ENCODE data around the gene NFASC.

Gene NFASC

GRCh38 chr1:204835737-204836136 is 34.9 kb upstream of the NFASC start:
- 97 to 98% methylated on average over 3 of the region's 3 CpGs for WGBS, 2 experiments
- Histone ChIP-seq H3K27me3 (ENCODE audit: control insufficient read depth, insufficient read depth, low read length, poor library complexity, severe bottlenecking) (no peaks in the 10 kb centered on the region), H3K9me3 (ENCODE audit: control insufficient read depth, low read length) (no peaks in the 10 kb centered on the region), H3K36me3 (ENCODE audit: control insufficient read depth, insufficient read depth, low read length) (no peaks in the 10 kb centered on the region), H3K4me3 (ENCODE audit: insufficient read depth, low read depth, low read length) (no peak overlapping the region), H3K27ac (ENCODE audit: insufficient read depth, low read depth, low read length, poor library complexity, severe bottlenecking) (no peak overlapping the region), H3K4me1 (ENCODE audit: control insufficient read depth, insufficient read depth, low read length) (peaks cover 14% of the 10 kb centered on the region)

GRCh38 chr1:204836856-204837255 is 33.8 kb upstream of the NFASC start:
- Histone ChIP-seq H3K4me1 (ENCODE audit: control insufficient read depth, insufficient read depth, low read length) (peaks cover 10% of the 10 kb centered on the region), H3K4me3 (ENCODE audit: insufficient read depth, low read depth, low read length) (no peak overlapping the region), H3K27ac (ENCODE audit: insufficient read depth, low read depth, low read length, poor library complexity, severe bottlenecking) (no peak overlapping the region), H3K9me3 (ENCODE audit: control insufficient read depth, low read length) (no peaks in the 10 kb centered on the region), H3K36me3 (ENCODE audit: control insufficient read depth, insufficient read depth, low read length) (no peaks in the 10 kb centered on the region), H3K27me3 (ENCODE audit: control insufficient read depth, insufficient read depth, low read length, poor library complexity, severe bottlenecking) (no peaks in the 10 kb centered on the region)
- WGBS, 2 experiments, result 90 to 94% methylated on average over 1 of the region's 1 CpG

GRCh38 chr1:204837440-204838084 is 33.1 kb upstream of the NFASC start:
- H3K9me3 ChIP-seq (ENCODE audit: control insufficient read depth, low read length), result no peaks in the 10 kb centered on the region
- no peaks in the 10 kb centered on the region for H3K36me3 ChIP-seq (ENCODE audit: control insufficient read depth, insufficient read depth, low read length)
- no peak overlapping the region for H3K27ac ChIP-seq (ENCODE audit: insufficient read depth, low read depth, low read length, poor library complexity, severe bottlenecking)
- no peaks in the 10 kb centered on the region for H3K27me3 ChIP-seq (ENCODE audit: control insufficient read depth, insufficient read depth, low read length, poor library complexity, severe bottlenecking)
- peaks cover 10% of the 10 kb centered on the region for H3K4me1 ChIP-seq (ENCODE audit: control insufficient read depth, insufficient read depth, low read length)
- no peak overlapping the region for H3K4me3 ChIP-seq (ENCODE audit: insufficient read depth, low read depth, low read length)
- 42 to 43% methylated on average over 6 of the region's 7 CpGs for WGBS, 2 experiments

GRCh38 chr1:204841316-204841715 is 29.3 kb upstream of the NFASC start:
- 79 to 96% methylated on average over 1 of the region's 1 CpG for WGBS, 2 experiments
- Histone ChIP-seq H3K36me3 (ENCODE audit: control insufficient read depth, insufficient read depth, low read length) (no peaks in the 10 kb centered on the region), H3K4me1 (ENCODE audit: control insufficient read depth, insufficient read depth, low read length) (no peaks in the 10 kb centered on the region)

GRCh38 chr1:204841798-204842197 is 28.9 kb upstream of the NFASC start:
- H3K27ac ChIP-seq (ENCODE audit: insufficient read depth, low read depth, low read length, poor library complexity, severe bottlenecking), result no peak overlapping the region
- no peaks in the 10 kb centered on the region for H3K36me3 ChIP-seq (ENCODE audit: control insufficient read depth, insufficient read depth, low read length)
- H3K4me3 ChIP-seq (ENCODE audit: insufficient read depth, low read depth, low read length), result no peak overlapping the region
- H3K4me1 ChIP-seq (ENCODE audit: control insufficient read depth, insufficient read depth, low read length), result no peaks in the 10 kb centered on the region
- H3K9me3 ChIP-seq (ENCODE audit: control insufficient read depth, low read length), result no peaks in the 10 kb centered on the region
- WGBS, 2 experiments, result 94 to 96% methylated on average over 2 of the region's 2 CpGs
- H3K27me3 ChIP-seq (ENCODE audit: control insufficient read depth, insufficient read depth, low read length, poor library complexity, severe bottlenecking), result no peaks in the 10 kb centered on the region

More at GRCh38 chr1:204841316-204841715, 29.3 kb upstream of the NFASC start:
- Histone ChIP-seq H3K27me3 (ENCODE audit: control insufficient read depth, insufficient read depth, low read length, poor library complexity, severe bottlenecking) (no peaks in the 10 kb centered on the region), H3K27ac (ENCODE audit: insufficient read depth, low read depth, low read length, poor library complexity, severe bottlenecking) (no peak overlapping the region), H3K4me3 (ENCODE audit: insufficient read depth, low read depth, low read length) (no peak overlapping the region), H3K9me3 (ENCODE audit: control insufficient read depth, low read length) (no peaks in the 10 kb centered on the region)

- Histone ChIP-seq H3K4me1 (ENCODE audit: control insufficient read depth, insufficient read depth, low read length) (no peaks in the 10 kb centered on the region), H3K27ac (ENCODE audit: insufficient read depth, low read depth, low read length, poor library complexity, severe bottlenecking) (no peak overlapping the region)
- 94 to 95% methylated on average over 3 of the region's 3 CpGs for WGBS, 2 experiments
Measured at GRCh38 chr1:204842369-204842768, 28.3 kb upstream of the NFASC start.

GRCh38 chr1:204842892-204843291 is 27.8 kb upstream of the NFASC start:
- H3K4me3 ChIP-seq (ENCODE audit: insufficient read depth, low read depth, low read length), result no peak overlapping the region
- no peaks in the 10 kb centered on the region for H3K4me1 ChIP-seq (ENCODE audit: control insufficient read depth, insufficient read depth, low read length)
- H3K9me3 ChIP-seq (ENCODE audit: control insufficient read depth, low read length), result no peaks in the 10 kb centered on the region
- no peak overlapping the region for H3K27ac ChIP-seq (ENCODE audit: insufficient read depth, low read depth, low read length, poor library complexity, severe bottlenecking)
- H3K27me3 ChIP-seq (ENCODE audit: control insufficient read depth, insufficient read depth, low read length, poor library complexity, severe bottlenecking), result no peaks in the 10 kb centered on the region
- H3K36me3 ChIP-seq (ENCODE audit: control insufficient read depth, insufficient read depth, low read length), result no peaks in the 10 kb centered on the region

More at GRCh38 chr1:204842369-204842768, 28.3 kb upstream of the NFASC start:
- H3K4me3 ChIP-seq (ENCODE audit: insufficient read depth, low read depth, low read length), result no peak overlapping the region
- no peaks in the 10 kb centered on the region for H3K9me3 ChIP-seq (ENCODE audit: control insufficient read depth, low read length)
- no peaks in the 10 kb centered on the region for H3K27me3 ChIP-seq (ENCODE audit: control insufficient read depth, insufficient read depth, low read length, poor library complexity, severe bottlenecking)
- H3K36me3 ChIP-seq (ENCODE audit: control insufficient read depth, insufficient read depth, low read length), result no peaks in the 10 kb centered on the region

GRCh38 chr1:204846546-204846945 is 24.1 kb upstream of the NFASC start:
- no peaks in the 10 kb centered on the region for H3K36me3 ChIP-seq (ENCODE audit: control insufficient read depth, insufficient read depth, low read length)
- no peak overlapping the region for H3K4me3 ChIP-seq (ENCODE audit: insufficient read depth, low read depth, low read length)
- H3K27ac ChIP-seq (ENCODE audit: insufficient read depth, low read depth, low read length, poor library complexity, severe bottlenecking), result no peak overlapping the region
- H3K4me1 ChIP-seq (ENCODE audit: control insufficient read depth, insufficient read depth, low read length), result no peaks in the 10 kb centered on the region
- H3K9me3 ChIP-seq (ENCODE audit: control insufficient read depth, low read length), result no peaks in the 10 kb centered on the region
- no peaks in the 10 kb centered on the region for H3K27me3 ChIP-seq (ENCODE audit: control insufficient read depth, insufficient read depth, low read length, poor library complexity, severe bottlenecking)
- WGBS, 2 experiments, result 83 to 94% methylated on average over 3 of the region's 3 CpGs

GRCh38 chr1:204848579-204848978 is 22.1 kb upstream of the NFASC start:
- WGBS, 2 experiments, result 86 to 94% methylated on average over 5 of the region's 5 CpGs
- Histone ChIP-seq H3K4me3 (ENCODE audit: insufficient read depth, low read depth, low read length) (no peak overlapping the region), H3K27me3 (ENCODE audit: control insufficient read depth, insufficient read depth, low read length, poor library complexity, severe bottlenecking) (no peaks in the 10 kb centered on the region), H3K9me3 (ENCODE audit: control insufficient read depth, low read length) (no peaks in the 10 kb centered on the region), H3K36me3 (ENCODE audit: control insufficient read depth, insufficient read depth, low read length) (no peaks in the 10 kb centered on the region), H3K4me1 (ENCODE audit: control insufficient read depth, insufficient read depth, low read length) (no peaks in the 10 kb centered on the region), H3K27ac (ENCODE audit: insufficient read depth, low read depth, low read length, poor library complexity, severe bottlenecking) (no peak overlapping the region)

GRCh38 chr1:204852854-204853253 is 17.8 kb upstream of the NFASC start:
- Histone ChIP-seq H3K4me1 (ENCODE audit: control insufficient read depth, insufficient read depth, low read length) (no peaks in the 10 kb centered on the region), H3K36me3 (ENCODE audit: control insufficient read depth, insufficient read depth, low read length) (no peaks in the 10 kb centered on the region), H3K9me3 (ENCODE audit: control insufficient read depth, low read length) (no peaks in the 10 kb centered on the region), H3K4me3 (ENCODE audit: insufficient read depth, low read depth, low read length) (no peak overlapping the region), H3K27ac (ENCODE audit: insufficient read depth, low read depth, low read length, poor library complexity, severe bottlenecking) (no peak overlapping the region), H3K27me3 (ENCODE audit: control insufficient read depth, insufficient read depth, low read length, poor library complexity, severe bottlenecking) (no peaks in the 10 kb centered on the region)
- WGBS, 2 experiments, result 93 to 96% methylated on average over 2 of the region's 2 CpGs

GRCh38 chr1:204853436-204853835 is 17.2 kb upstream of the NFASC start:
- Histone ChIP-seq H3K27me3 (ENCODE audit: control insufficient read depth, insufficient read depth, low read length, poor library complexity, severe bottlenecking) (no peaks in the 10 kb centered on the region), H3K4me1 (ENCODE audit: control insufficient read depth, insufficient read depth, low read length) (peaks cover 3% of the 10 kb centered on the region), H3K27ac (ENCODE audit: insufficient read depth, low read depth, low read length, poor library complexity, severe bottlenecking) (no peak overlapping the region), H3K4me3 (ENCODE audit: insufficient read depth, low read depth, low read length) (no peak overlapping the region), H3K9me3 (ENCODE audit: control insufficient read depth, low read length) (no peaks in the 10 kb centered on the region), H3K36me3 (ENCODE audit: control insufficient read depth, insufficient read depth, low read length) (no peaks in the 10 kb centered on the region)
- 91 to 100% methylated on average over 1 of the region's 1 CpG for WGBS, 2 experiments
